HG03469 (cell line): ENCODE data around the gene CEPT1.
"Not testable (repeated sequence)": the region's sequence is repeated elsewhere in the genome, so short reads cannot be mapped to it uniquely, and the experiment has no call there.

Source experiments
- ATAC-seq: cut with Tn5 transposase; IDR thresholded peaks from one replicate; pipeline ENCODE4 v1.9.1; 2021; ENCODE audit warnings: mild to moderate bottlenecking, moderate library complexity, moderate number of reproducible peaks; ENCODE audit not compliant: unreplicated experiment

Gene CEPT1

DNA sequence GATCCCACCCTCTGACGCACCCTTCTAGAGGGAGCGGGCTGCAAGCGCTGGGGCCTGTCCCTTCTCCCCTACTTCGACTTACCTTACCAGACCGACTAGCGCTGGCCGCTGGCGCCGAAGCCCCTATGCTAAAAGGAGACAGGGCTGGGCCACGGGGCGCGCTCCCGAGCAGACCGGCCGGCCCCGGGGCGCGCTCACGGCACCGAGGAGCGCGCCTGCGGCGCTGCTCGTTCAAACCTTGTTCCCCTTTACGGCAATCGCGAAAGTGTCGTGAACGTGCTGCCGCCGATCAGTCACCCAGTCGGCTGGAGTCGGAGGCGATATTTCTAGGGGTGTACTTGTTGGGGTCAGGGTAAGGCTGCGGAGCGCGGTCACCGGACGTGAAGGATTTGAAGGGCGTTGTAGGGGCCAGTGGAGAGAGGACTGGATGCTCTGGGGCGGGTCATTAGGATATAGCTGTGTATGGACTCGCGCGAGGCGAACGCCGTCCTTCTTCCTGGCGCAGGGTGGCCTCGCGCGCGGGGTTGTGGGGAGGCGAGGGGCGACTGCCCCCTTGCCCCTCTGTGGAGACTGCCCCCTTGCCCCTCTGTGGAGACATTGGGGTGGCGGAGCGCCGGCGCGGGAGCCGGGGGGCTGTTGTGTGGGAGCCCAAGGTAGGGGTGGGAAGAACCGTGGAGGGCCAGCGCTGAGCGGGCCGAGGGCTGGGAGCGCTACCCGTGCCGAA is at the start of gene CEPT1, which contains the start of gene DRAM2:
CEPT1 (plus strand) TSS at position 268 of the 724 bp plus-strand sequence. CDS start 7,492 bp downstream, outside the sequence.
DRAM2 (minus strand) TSS at position 138 of the 724 bp plus-strand sequence. CDS start 8,539 bp downstream, outside the sequence.
- ATAC-seq: peak; percentile 31

DNA sequence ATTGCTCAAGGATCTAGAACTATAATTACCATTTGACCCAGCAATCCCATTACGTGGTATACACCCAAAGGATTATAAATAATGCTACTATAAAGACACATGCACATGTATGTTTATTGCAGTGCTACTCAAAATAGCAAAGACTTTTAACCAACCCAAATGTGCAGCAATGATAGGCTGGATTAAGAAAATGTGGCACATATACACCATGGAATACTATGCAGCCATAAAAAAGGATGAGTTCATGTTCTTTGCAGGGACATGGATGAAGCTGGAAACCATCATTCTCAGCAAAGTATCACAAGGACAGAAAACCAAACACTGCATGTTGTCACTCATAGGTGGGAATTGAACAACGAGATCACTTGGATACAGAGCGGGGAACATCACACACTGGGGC is 44.6 kb upstream of the CEPT1 start:
- ATAC-seq: not testable (repeated sequence)

DNA sequence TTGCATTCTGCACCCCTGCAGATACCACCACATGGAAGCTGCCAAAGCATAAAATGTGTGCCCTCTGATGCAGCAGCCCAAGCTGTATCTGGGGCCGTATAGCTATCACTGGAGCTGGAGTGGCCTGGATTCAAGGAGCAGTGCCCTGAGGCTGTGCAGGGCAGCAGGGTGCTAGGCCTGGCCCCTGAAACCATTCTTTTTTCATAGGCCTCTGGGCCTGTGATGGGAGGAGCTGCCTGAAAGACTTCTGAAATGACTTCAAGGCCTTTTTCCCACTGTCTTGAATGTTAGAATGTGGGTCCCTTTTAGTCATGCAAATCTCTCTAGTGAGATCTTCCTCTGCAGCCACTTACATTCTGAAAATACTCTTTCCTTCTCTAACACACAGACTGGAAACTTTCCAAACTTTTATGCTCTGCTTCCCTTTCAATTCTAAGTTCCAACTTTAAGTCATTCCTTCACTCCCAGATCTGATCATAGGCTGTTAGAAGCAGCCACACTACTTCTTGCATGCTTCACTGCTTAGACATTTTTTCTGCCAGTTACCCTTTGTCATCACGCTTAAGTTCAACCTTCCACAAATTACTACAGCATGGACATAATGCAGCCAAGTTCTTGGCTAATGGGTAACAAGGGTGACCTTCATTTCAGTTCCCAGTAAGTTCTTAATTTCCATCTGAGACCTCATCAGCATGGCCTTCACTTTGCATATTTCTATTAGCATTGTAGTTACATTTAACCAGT is 42.5 kb upstream of the CEPT1 start:
- ATAC-seq: no peak

DNA sequence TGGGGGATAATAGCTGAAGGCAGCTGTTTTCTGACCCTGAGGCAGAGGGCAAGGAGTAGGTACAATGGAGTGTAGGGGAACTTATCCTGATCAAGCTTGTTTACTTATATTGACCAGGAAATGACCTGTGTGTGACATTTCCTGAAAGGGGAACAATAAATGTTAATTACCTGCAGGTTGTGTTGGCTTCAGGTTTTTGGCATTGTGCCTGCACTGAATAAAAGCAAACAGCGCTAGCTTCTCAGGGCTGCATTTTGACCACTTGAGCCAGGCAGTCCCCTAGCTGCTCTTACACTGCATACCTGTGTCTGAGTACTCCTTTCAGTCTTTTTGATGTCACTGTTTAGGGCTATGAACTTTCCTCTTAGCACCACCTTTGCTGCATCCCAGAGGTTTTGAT is 40.7 kb upstream of the CEPT1 start:
- no peak for ATAC-seq

DNA sequence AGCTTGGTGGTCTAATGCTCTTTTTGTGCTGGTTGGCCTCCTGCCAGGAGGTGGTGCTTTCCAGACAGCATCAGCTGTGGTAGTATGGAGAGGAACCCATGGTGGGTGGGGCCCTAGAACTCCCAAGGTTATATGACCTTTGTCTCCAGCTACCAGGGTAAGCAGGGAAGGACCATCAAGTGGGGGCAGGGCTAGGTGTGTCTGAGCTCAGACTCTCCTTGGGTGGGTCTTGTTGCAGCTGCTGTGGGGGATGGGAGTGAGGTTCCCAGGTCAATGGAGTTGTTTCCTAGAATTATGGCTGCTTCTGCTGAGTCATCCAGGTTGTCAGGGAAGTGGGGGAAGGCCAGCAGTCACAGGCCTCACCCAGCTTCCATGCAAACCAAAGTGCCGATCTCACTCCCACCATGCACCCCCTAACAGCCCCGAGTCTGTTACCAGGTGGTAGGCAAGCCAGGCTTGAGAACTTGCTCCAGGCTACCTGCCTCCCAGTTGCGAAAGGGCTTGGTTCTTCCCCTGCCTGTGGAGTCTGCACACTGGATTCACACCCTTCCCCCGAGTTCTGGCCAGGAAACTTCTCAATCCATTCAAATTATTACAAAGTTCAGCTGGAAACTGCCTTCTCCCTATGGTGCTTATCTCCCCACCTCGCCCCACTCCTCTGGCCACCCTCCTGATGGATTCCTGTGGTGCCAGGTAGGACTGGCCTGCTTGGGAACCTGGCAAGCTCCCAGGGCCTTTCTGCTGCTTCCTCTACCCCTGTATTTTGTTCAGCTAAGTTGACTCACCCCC is 38.0 kb upstream of the CEPT1 start:
- no peak for ATAC-seq

DNA sequence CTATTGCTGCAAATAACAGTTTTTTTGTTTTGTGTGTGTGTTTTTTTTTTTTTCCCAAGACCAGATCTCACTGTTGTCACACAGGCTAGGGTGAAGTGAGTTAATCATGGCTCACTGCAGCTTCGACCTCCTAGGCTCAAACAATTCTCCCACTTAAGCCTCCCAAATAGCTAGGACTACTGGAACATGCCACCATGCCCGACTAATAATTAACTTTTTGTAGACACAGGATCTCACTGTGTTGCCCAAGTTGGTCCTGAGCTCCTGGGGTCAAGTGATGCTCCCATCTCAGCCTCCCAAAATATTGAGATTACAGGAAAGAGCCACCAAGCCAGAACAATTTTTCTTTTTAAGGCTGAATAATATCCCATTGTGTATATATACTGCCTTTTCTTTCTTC is 35.0 kb upstream of the CEPT1 start:
- no peak for ATAC-seq

DNA sequence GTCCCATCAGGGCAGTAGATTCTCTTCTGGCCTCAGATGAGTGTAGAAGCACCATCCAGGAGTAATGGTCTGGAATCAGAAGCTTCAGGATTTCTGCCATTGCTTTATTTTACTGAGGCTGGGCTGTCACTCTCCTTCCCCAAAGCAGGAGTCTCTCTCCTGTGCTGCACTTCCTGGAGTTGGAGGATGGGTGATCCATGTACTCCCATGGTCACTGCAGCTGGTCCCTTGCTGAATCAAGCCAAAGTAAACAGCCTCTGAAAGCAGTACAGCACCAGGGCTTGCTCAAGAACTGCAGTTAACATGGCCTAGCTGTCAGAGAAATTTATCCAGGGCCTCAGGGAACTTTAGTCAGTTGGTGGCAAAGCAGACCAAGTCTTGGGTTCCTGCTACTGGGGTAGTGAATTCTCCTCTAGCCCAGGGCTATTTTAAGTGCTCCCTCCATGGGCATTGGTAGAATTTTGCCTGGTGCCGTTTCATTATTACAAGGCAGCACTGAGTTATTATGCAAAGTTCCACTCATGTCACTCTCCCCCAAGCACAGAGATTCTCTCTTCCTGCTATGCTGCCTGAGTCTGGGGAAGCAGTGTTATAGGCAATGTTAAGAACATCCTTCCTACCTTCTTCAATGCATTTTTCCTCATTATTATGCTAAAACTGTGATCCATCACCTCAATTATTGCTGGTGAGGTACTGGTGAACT is 29.7 kb upstream of the CEPT1 start:
- ATAC-seq: no peak

DNA sequence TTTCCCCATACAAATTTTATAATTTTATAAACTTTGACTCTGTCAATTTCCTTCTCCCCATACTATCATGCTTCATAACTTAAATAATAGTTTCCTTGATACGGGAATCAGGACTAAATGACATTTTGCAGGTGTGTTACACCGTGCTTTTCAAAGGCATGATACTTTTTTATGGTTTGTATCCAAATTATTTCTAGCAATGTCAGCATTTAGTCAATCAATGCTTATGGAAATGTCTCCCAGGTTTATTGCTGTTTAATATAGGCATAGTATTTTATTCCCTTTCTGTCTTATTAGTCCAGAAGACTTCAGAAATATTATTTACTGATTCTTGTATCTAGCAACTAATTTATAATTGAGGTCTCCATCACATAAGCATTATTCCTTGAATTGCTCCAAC is 23.5 kb upstream of the CEPT1 start:
- no peak for ATAC-seq

DNA sequence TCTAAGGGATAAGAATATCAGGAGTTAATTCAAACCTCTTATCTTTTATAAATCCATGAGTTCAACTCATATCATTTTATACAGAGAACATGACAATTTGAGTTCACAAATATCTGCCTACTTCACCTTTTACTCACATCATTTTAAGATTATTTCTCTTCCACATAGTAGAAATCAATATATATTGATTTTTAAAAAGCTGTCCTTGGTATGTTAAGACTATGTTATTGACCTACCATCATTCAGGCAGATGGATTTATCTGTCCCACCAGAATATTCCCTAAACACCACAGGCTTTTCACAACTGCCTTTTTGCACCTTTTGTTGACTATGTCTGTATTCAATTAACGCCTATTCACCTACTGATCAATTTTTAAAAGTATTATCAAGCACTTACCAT is 13.7 kb upstream of the CEPT1 start:
- no peak for ATAC-seq

DNA sequence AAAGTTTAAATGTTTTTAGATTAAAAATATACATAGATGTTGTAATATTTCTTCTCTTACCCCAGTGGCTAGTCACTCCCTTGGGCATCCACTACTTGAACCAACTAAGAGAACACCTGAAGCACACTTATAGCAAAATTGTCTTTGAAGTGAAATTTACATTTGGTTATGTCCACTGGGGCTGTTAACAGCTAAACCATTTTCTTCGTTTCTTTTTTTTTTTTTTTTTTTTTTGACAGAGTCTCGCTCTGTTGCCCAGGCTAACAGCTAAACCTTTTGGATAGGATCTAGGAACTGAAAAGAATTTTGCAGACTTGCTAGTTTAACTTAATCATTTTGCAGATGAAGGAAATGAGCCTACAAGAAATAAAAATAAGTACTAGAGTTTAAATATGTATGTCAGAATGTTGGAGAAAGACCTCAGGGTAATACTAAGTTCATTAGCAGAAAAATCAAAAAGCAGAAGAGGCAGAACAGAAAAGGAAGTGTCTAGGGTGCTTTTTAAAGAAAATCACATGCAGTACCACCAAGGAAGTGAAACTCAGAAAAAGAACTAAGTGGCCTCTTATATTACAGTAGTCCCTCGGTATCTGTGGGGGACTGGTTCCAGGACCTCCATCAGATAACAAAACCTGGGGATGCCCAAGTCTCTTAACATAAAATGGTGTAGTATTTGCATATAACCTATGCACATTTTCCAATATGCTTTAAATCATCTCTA is 11.9 kb upstream of the CEPT1 start:
- ATAC-seq: peak; percentile 78

DNA sequence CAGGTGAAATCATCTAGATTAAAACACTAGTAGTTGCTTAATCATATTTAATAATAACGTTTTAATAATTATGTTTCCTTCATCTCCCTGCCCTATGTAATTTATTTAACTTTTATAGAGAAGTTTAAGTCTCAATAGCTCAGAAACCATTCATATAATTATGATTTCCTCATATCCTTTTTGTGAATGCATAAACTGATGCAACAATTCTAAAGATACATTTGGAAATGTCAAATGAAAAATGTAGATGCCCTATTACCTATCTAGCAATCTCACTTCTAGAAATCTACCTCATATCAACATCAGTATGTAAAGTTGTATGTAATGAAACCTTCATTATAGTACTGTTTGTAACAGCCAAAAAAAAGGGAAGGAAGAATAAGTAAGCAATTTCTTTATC is 10.6 kb upstream of the CEPT1 start:
- no peak for ATAC-seq

DNA sequence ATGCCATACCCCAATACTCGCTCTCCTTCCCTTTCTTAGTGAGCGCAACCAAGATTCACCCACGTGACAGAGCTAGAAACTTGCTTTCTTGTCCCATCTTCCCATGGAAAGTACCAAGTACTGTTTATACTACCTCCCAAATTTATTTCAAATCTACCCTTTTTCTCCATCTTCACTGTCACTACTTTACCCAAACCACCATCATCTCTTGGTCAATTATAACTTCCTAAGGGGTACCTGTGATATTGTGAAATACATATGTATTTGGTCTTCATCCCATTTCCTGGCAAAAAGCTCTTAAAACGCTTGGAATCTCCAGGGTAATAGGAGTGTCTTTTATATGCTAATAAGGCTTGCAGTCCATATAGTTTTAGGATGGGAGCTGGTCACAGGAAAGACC is 8.3 kb upstream of the CEPT1 start:
- ATAC-seq: no peak

DNA sequence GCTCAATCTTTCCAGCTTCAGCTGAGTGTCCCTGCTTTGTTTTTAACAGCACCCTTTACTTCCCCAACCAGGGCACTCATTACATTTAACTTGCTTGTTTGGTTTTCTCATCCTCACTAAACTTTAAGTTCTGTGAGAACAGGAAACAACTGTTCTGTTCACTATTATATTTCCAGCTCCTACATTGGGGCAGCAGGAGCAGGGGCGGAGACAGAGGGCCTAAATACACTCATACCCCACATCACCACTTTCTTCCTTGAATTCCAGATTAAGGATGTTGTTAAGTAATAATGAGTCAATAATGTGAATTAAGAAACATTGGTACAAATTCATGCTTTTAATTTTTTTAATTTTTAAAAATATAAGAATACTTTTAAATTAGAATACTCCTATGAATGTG is 6.2 kb upstream of the CEPT1 start:
- no peak for ATAC-seq

DNA sequence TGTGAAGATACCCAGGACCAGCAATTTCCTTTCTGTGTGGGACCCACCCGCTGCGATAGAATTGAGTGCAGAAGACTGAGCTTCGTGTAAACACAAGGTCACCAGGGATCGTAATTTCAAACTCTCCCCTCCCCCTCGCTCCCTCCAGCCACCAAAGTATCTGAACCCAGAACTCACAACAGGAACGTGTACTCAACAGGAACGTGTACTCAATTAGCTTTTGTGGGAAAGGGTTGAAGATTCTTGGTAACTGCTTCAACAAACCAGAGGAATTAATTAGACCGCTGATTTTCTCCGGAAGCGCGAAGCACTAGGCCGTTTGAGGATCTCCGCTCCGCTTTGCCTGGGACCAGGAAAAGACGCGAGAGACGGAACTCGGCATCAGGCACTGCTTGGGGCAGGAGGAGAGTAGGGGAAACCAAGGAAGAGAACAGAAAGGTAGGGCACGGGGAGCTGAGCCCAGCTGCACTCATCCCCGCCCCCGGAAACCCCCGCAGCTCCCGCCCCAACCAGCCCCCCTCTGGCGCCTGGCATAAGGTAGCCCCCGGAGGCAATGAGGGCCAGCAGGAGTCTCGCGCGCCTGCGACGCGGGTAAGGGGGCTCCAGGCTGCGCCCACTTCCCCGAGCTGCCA is 583 bp upstream of the CEPT1 start:
- peak; percentile 20 for ATAC-seq

DNA sequence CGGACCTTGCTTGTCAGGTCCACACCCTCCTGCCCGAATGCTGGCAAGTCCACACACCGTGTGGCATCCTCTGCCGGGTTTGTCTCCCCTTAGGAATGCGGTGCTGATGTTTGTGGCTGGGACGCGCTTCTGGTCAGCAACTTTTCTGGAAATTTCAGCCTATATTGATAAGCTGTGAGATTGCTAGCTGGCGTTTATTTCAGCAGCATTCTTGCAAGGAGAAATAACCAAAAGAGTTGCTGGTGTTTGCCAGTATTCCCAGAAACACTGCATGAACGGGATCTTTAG is 601 bp downstream of the CEPT1 start:
- ATAC-seq: no peak

DNA sequence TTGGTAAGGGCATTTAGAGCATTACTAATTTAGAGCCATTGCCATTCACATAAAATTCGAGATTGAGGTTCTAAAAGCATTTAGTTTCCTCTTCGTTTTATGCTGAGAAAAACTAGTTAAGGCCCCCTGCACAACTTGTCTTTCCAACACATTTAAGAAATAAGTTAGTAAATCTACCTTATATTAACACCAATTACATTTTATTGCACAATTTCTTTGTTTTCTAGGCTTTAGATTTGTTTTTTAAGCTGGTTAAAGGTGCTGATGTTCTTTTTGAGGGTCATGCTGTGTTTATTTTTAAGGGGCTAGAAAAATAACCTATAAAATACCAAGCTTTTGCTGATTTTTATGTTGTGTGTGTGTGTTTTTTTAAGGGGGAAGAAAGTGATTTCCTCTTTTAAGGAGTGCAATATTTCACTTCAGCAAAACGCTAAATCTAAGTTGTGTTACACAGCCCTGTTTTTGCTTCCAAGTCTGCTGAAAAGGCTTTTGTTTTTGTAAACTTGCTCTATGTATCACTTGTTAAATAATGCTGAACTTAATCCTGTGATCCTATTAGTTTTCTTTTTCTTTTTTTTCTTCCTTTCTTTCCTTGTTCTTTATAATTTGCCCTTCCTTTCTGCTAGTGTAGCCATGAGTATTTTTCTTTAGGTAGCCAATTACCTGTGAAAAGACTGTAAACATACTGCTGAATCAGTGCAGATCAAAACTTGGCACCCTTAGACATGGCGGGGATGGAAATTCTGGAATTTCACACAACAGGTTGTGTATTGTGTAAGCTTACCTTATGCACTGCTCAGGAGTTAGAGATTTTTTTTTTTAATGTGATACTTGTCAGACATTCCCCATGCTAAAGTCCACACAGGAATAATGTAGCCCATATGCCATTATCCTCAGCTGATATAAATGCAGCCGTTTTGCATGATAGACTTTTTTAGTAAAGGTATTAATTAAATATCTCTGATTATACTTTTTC is 1.5 kb downstream of the CEPT1 start:
- no peak for ATAC-seq

DNA sequence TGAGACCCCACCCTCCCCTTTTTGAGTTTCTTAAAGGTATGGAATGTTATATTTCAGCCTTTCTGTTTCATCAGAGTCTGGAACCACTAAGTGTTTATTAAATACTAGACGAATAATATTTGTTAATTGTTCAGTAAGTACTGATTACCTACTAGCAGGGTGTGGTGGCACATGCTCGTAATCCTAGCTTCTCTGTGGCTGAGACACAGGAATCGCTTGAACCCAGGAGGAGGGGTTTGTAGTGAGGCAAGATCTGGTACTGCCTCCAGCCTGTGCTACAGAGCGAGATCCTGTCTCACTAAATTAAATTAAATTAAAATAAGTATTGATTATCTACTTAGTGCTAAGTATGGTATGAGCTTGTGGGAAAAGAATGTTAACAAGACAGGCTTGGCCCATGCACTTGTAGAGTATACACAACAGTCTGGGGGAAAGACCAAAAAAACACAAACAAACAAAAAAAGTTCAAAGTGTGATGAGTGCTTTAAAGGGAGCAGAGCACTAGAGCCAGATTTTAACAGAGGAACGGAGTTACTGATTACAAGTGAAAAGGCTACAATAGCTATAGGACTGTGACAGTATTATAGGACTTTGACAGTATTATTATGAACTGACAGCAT is 2.4 kb downstream of the CEPT1 start:
- no peak for ATAC-seq

DNA sequence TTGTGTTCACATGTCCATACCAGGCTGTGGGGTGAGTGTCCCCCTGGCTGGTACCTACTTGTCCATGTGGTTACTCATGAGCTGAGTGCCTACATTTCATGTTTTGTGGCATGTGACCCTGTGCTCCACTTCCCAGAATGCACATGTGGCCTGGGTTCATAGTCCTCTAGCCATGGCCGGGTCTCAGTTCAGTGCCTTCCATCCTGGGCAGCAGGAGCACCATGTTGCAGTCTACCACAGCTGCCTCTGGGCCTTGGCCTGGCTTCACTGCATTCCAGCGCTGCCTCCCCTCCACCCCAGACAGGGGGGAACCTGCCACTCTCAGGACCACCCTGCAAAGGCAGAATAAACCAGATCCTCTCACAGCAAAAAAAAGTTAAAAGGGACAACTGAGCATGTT is 5.5 kb downstream of the CEPT1 start:
- no peak for ATAC-seq
